GM12864 (cell line): ENCODE results near the gene NUDT1.

Experiments used
- DNase-seq: peaks from one replicate; pipeline ENCODE4 v3.0.0-alpha.2; 2011; ENCODE audit warnings: low read depth
- H3K4me3 ChIP-seq: 2 replicates; pipeline ENCODE4 v1.5.1; 2011; ENCODE audit warnings: mild to moderate bottlenecking, low read depth, low read length, control low read depth
- TF ChIP-seq, protein P1 (sequence below): IDR thresholded peaks from 2 replicates; pipeline ENCODE4 v1.5.1; 2011; ENCODE audit warnings: low read depth, mild to moderate bottlenecking, moderate library complexity, low read length, control low read depth, inconsistent platforms; ENCODE audit errors: missing control alignments

NUDT1 gene

DNA sequence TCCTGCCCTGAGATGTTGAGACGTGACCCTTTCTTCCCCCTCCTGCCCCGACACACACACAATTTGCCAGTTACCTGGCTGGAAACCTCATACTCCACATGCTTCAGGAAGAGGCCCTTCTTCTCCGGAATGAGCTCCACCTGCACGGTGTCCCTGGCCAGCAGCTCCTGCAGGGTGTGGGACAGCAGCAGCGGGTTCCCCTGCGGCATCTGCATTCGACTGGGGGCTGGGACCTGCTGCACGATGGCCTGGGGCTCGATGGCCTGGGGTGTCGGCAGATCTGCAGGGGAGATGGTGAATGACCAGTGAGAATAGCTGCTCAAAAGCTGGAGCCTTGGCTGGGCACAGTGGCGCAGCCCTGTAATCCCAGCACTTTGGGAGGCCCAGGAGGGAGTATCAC, 36.0 kb downstream of the NUDT1 start:
- no peak for DNase-seq

DNA sequence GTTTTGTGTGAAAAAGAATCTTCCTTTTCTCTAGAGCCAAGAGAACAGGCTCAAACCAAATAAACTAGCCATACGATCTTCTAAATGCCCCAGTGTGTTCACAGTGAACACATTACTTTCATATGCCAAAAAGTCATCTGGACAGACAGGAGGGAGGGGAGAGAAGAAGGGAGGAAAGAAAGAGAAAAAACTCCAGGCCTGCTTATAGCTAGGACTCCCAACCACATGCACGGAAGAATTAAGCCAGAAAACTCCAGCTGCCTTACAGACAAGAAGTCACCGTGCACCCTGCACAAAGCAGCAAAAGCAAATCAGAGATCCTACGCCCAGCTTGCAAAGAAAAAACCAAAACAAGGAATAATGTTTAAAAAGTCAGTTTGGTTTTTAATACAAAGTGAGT, 37.9 kb downstream of the NUDT1 start:
- no peak overlapping the region for H3K4me3 ChIP-seq
- DNase-seq, result no peak
- TF ChIP-seq, protein P1, sequence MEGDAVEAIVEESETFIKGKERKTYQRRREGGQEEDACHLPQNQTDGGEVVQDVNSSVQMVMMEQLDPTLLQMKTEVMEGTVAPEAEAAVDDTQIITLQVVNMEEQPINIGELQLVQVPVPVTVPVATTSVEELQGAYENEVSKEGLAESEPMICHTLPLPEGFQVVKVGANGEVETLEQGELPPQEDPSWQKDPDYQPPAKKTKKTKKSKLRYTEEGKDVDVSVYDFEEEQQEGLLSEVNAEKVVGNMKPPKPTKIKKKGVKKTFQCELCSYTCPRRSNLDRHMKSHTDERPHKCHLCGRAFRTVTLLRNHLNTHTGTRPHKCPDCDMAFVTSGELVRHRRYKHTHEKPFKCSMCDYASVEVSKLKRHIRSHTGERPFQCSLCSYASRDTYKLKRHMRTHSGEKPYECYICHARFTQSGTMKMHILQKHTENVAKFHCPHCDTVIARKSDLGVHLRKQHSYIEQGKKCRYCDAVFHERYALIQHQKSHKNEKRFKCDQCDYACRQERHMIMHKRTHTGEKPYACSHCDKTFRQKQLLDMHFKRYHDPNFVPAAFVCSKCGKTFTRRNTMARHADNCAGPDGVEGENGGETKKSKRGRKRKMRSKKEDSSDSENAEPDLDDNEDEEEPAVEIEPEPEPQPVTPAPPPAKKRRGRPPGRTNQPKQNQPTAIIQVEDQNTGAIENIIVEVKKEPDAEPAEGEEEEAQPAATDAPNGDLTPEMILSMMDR, result no peak

More for the DNA sequence above, 36.0 kb downstream of the NUDT1 start:
- H3K4me3 ChIP-seq, result no peak overlapping the region
- TF ChIP-seq, protein P1, result no peak

DNA sequence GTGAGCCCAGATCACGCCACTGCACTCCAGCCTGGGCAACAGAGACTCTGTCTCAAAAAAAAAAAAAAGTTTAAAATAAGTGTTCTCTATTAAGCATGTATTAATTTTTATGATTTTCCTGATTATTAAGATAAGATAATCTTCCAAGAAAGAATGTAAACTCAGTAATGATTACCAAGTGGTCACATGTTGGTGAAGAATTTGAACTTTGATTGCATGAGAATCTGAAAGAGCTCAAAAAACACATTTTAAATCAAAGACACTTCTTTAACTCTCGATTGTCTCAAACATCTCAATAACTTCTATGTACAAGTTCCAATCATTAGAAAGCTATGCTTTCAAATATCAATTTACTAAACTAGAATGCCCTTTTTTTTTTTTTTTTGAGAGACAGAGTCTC, 38.4 kb downstream of the NUDT1 start:
- no peak overlapping the region for H3K4me3 ChIP-seq
- no peak for DNase-seq
- TF ChIP-seq, protein P1, result no peak

DNA sequence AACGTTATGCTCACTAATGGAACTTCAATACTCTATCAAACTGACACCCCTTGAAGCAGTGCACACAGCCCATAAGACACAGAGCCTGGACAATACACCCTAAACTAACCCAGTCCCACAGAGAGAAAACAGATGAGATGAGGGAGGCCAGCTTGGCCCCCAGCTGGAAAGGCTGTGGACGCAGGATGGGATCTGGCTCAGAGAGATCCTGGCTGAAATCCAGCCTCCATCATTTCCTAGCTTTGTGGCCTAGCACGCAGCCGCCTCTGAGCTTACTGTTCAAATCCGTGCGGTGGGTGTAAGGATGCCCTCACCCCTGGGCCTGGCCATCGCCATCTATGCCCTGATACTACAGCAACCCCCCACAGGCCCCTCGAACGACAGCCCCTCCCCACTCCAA, 39.5 kb downstream of the NUDT1 start:
- TF ChIP-seq, protein P1, result no peak
- no peak for DNase-seq
- no peak overlapping the region for H3K4me3 ChIP-seq

DNA sequence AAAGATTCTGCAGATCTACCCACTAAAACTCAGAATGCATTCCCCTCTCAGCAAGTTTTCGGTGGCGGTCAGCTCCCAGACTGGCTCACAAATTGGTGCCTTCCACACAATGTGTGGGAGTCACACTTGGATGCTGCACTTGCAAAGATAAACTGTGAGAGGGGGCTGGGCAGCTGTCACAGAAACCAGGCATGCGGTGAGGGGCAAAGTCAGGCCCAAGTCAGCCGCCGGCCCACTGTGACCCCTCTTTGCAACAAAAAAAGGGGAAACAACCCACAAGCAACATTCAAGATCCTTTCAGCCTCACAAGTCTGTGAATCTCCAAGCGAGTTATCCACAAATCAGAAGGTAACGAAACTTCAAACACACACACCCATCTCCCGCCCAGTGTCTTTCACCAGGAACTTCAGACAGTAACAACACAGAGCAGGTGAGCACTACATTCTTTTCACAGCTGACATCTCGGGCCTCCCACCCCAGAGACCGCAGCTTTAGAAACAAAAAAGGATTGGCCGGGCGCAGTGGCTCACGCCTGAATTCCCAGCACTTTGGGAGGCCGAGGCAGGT, 40.2 kb downstream of the NUDT1 start:
- TF ChIP-seq, protein P1, result no peak
- no peak overlapping the region for H3K4me3 ChIP-seq
- DNase-seq, result no peak

DNA sequence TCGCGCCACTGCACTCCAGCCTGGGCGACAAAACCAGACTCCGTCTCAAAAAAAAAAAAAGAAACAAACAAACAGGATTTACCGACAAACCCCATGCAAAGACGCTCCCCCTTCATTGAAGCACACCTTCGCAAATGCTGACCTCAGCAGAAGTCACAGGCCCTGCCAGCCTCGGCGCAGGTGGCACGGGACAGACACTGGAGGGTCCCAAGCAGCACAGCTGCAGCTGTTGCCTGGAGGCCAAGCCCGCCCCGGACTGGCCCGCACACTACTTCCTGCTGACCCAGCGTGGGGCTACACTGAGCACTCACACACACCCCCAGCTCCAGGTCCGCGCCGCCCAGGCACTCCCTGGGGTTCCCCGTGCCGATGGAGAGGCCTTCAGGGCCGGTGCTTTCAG, 41.0 kb downstream of the NUDT1 start:
- no peak overlapping the region for H3K4me3 ChIP-seq
- TF ChIP-seq, protein P1, result no peak
- DNase-seq, result no peak

DNA sequence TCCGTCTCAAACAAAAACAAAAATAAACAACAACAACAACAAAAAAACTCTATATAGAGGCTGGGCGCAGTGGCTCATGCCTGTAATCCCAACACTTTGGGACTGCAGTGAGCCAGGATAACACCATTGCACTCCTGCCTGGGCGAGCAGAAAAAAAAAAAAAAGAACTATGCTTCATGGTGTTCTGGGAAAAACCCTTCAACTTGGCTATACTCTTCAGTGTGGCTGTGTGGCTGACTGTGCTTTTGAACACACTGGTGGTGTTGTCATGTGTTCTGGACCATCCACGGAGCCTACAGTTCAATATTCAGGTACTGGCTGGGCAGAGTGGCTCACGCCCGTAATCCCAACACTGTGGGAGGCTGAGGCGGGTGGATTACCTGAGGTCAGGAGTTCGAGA, 45.7 kb downstream of the NUDT1 start:
- H3K4me3 ChIP-seq, result no peak overlapping the region
- no peak for DNase-seq
- TF ChIP-seq, protein P1, result no peak
